IMR-90 (cell line): ENCODE results near the gene ABLIM3.

ENCODE experiments used
- BHLHE40 ChIP-seq: fragments of 150-350 bp; IDR thresholded peaks from 2 replicates; pipeline ENCODE4 v1.6.1; 2016; ENCODE audit warnings: mild to moderate bottlenecking, low read depth, low read length
- CHD1 ChIP-seq: IDR thresholded peaks from 2 replicates; pipeline ENCODE4 v1.6.1; 2012; ENCODE audit warnings: low read depth, low read length, improper control_type of control experiment
- CTCF ChIP-seq: conservative IDR thresholded peaks from 2 replicates; pipeline ENCODE4 v1.5.1; 2012; ENCODE audit warnings: mild to moderate bottlenecking, low read depth, low read length, improper control_type of control experiment

- TF ChIP-seq CTCF, result no peak
- TF ChIP-seq BHLHE40, result no peak
- TF ChIP-seq CHD1, result no peak
These were observed 65.3 kb downstream of the ABLIM3 start for GRCh38 chr5:149206524-149207141.
